ENCODE data around the gene GARRE1.

The GARRE1 gene

GRCh38 chr19:34282611-34283519 is 28.5 kb downstream of the GARRE1 start:
- Histone ChIP-seq H3K27me3 (ENCODE audit: control insufficient read depth, insufficient read depth, low read length) (no peaks in the 10 kb centered on the region), H3K36me3 (ENCODE audit: control insufficient read depth, insufficient read depth, low read length) (no peaks in the 10 kb centered on the region)

GRCh38 chr19:34284505-34284904 is 30.2 kb downstream of the GARRE1 start:
- no peaks in the 10 kb centered on the region for H3K4me1 ChIP-seq (ENCODE audit: control insufficient read depth, insufficient read depth, low read length)

More at GRCh38 chr19:34282611-34283519, 28.5 kb downstream of the GARRE1 start:
- Histone ChIP-seq H3K4me3 (ENCODE audit: low read depth, low read length) (no peak overlapping the region), H3K9ac (ENCODE audit: low read depth, low read length) (no peak overlapping the region), H3K9me3 (ENCODE audit: control insufficient read depth, insufficient read depth, low read length) (no peaks in the 10 kb centered on the region), H3K4me1 (ENCODE audit: control insufficient read depth, insufficient read depth, low read length) (no peaks in the 10 kb centered on the region)

GRCh38 chr19:34287662-34288140 is 33.3 kb downstream of the GARRE1 start:
- Histone ChIP-seq H3K36me3 (ENCODE audit: control insufficient read depth, insufficient read depth, low read length) (no peaks in the 10 kb centered on the region), H3K4me1 (ENCODE audit: control insufficient read depth, insufficient read depth, low read length) (no peaks in the 10 kb centered on the region), H3K9ac (ENCODE audit: low read depth, low read length) (no peak overlapping the region), H3K4me3 (ENCODE audit: low read depth, low read length) (no peak overlapping the region), H3K27me3 (ENCODE audit: control insufficient read depth, insufficient read depth, low read length) (no peaks in the 10 kb centered on the region), H3K9me3 (ENCODE audit: control insufficient read depth, insufficient read depth, low read length) (no peaks in the 10 kb centered on the region)

More at GRCh38 chr19:34284505-34284904, 30.2 kb downstream of the GARRE1 start:
- H3K27me3 ChIP-seq (ENCODE audit: control insufficient read depth, insufficient read depth, low read length): no peaks in the 10 kb centered on the region
- H3K9me3 ChIP-seq (ENCODE audit: control insufficient read depth, insufficient read depth, low read length): no peaks in the 10 kb centered on the region
- H3K36me3 ChIP-seq (ENCODE audit: control insufficient read depth, insufficient read depth, low read length): no peaks in the 10 kb centered on the region
- H3K9ac ChIP-seq (ENCODE audit: low read depth, low read length): no peak overlapping the region
- H3K4me3 ChIP-seq (ENCODE audit: low read depth, low read length): no peak overlapping the region

GRCh38 chr19:34288381-34288780 is 34.0 kb downstream of the GARRE1 start:
- Histone ChIP-seq H3K27me3 (ENCODE audit: control insufficient read depth, insufficient read depth, low read length) (no peaks in the 10 kb centered on the region), H3K9me3 (ENCODE audit: control insufficient read depth, insufficient read depth, low read length) (no peaks in the 10 kb centered on the region), H3K36me3 (ENCODE audit: control insufficient read depth, insufficient read depth, low read length) (no peaks in the 10 kb centered on the region), H3K9ac (ENCODE audit: low read depth, low read length) (no peak overlapping the region), H3K4me1 (ENCODE audit: control insufficient read depth, insufficient read depth, low read length) (no peaks in the 10 kb centered on the region), H3K4me3 (ENCODE audit: low read depth, low read length) (no peak overlapping the region)

- Histone ChIP-seq H3K27me3 (ENCODE audit: control insufficient read depth, insufficient read depth, low read length) (no peaks in the 10 kb centered on the region), H3K9ac (ENCODE audit: low read depth, low read length) (no peak overlapping the region), H3K4me3 (ENCODE audit: low read depth, low read length) (no peak overlapping the region), H3K9me3 (ENCODE audit: control insufficient read depth, insufficient read depth, low read length) (no peaks in the 10 kb centered on the region), H3K36me3 (ENCODE audit: control insufficient read depth, insufficient read depth, low read length) (no peaks in the 10 kb centered on the region), H3K4me1 (ENCODE audit: control insufficient read depth, insufficient read depth, low read length) (no peaks in the 10 kb centered on the region)
These were observed 36.9 kb downstream of the GARRE1 start for GRCh38 chr19:34291235-34291634.

- no peaks in the 10 kb centered on the region for H3K4me1 ChIP-seq (ENCODE audit: control insufficient read depth, insufficient read depth, low read length)
- H3K27me3 ChIP-seq (ENCODE audit: control insufficient read depth, insufficient read depth, low read length): no peaks in the 10 kb centered on the region
- no peak overlapping the region for H3K4me3 ChIP-seq (ENCODE audit: low read depth, low read length)
These were observed 40.7 kb downstream of the GARRE1 start for GRCh38 chr19:34295103-34295502.

GRCh38 chr19:34298891-34299520 is 44.7 kb downstream of the GARRE1 start:
- Histone ChIP-seq H3K4me1 (ENCODE audit: control insufficient read depth, insufficient read depth, low read length) (no peaks in the 10 kb centered on the region), H3K4me3 (ENCODE audit: low read depth, low read length) (no peak overlapping the region), H3K36me3 (ENCODE audit: control insufficient read depth, insufficient read depth, low read length) (peaks cover 5% of the 10 kb centered on the region), H3K9me3 (ENCODE audit: control insufficient read depth, insufficient read depth, low read length) (no peaks in the 10 kb centered on the region), H3K9ac (ENCODE audit: low read depth, low read length) (no peak overlapping the region), H3K27me3 (ENCODE audit: control insufficient read depth, insufficient read depth, low read length) (no peaks in the 10 kb centered on the region)

More at GRCh38 chr19:34295103-34295502, 40.7 kb downstream of the GARRE1 start:
- Histone ChIP-seq H3K9ac (ENCODE audit: low read depth, low read length) (no peak overlapping the region), H3K9me3 (ENCODE audit: control insufficient read depth, insufficient read depth, low read length) (no peaks in the 10 kb centered on the region), H3K36me3 (ENCODE audit: control insufficient read depth, insufficient read depth, low read length) (no peaks in the 10 kb centered on the region)

- H3K36me3 ChIP-seq (ENCODE audit: control insufficient read depth, insufficient read depth, low read length): peaks cover 5% of the 10 kb centered on the region
- no peaks in the 10 kb centered on the region for H3K9me3 ChIP-seq (ENCODE audit: control insufficient read depth, insufficient read depth, low read length)
- H3K4me3 ChIP-seq (ENCODE audit: low read depth, low read length): no peak overlapping the region
- no peak overlapping the region for H3K9ac ChIP-seq (ENCODE audit: low read depth, low read length)
- H3K4me1 ChIP-seq (ENCODE audit: control insufficient read depth, insufficient read depth, low read length): no peaks in the 10 kb centered on the region
- H3K27me3 ChIP-seq (ENCODE audit: control insufficient read depth, insufficient read depth, low read length): no peaks in the 10 kb centered on the region
These were observed 45.2 kb downstream of the GARRE1 start for GRCh38 chr19:34299576-34299975.

GRCh38 chr19:34300380-34300779 is 46.0 kb downstream of the GARRE1 start:
- no peaks in the 10 kb centered on the region for H3K27me3 ChIP-seq (ENCODE audit: control insufficient read depth, insufficient read depth, low read length)
- H3K4me1 ChIP-seq (ENCODE audit: control insufficient read depth, insufficient read depth, low read length): peaks cover 3% of the 10 kb centered on the region
- peaks cover 5% of the 10 kb centered on the region for H3K36me3 ChIP-seq (ENCODE audit: control insufficient read depth, insufficient read depth, low read length)
- no peaks in the 10 kb centered on the region for H3K9me3 ChIP-seq (ENCODE audit: control insufficient read depth, insufficient read depth, low read length)
- H3K9ac ChIP-seq (ENCODE audit: low read depth, low read length): no peak overlapping the region
- H3K4me3 ChIP-seq (ENCODE audit: low read depth, low read length): no peak overlapping the region

GRCh38 chr19:34300962-34301361 is 46.6 kb downstream of the GARRE1 start:
- Histone ChIP-seq H3K4me1 (ENCODE audit: control insufficient read depth, insufficient read depth, low read length) (peaks cover 4% of the 10 kb centered on the region), H3K36me3 (ENCODE audit: control insufficient read depth, insufficient read depth, low read length) (peaks cover 5% of the 10 kb centered on the region), H3K9me3 (ENCODE audit: control insufficient read depth, insufficient read depth, low read length) (no peaks in the 10 kb centered on the region), H3K9ac (ENCODE audit: low read depth, low read length) (no peak overlapping the region), H3K4me3 (ENCODE audit: low read depth, low read length) (no peak overlapping the region), H3K27me3 (ENCODE audit: control insufficient read depth, insufficient read depth, low read length) (no peaks in the 10 kb centered on the region)
